Stomach smooth muscle (tissue), 2 donors: ENCODE results near the gene DNMBP.
"Not testable (repeated sequence)": the region's sequence is repeated elsewhere in the genome, so short reads cannot be mapped to it uniquely, and the experiment has no call there.

ENCODE experiments used
- H3K27ac ChIP-seq: one replicate; pipeline ENCODE4 v1.7.0; 2013; ENCODE audit warnings: mild to moderate bottlenecking, low read length, inconsistent platforms
- H3K27me3 ChIP-seq, 2 donors: one replicate each; pipeline ENCODE4 v1.7.0; 2013; ENCODE audit warnings: low read length in 2 of 2; ENCODE audit not compliant: insufficient read depth in 2 of 2, control insufficient read depth in 1 of 2
- H3K36me3 ChIP-seq, 2 donors: one replicate each; pipeline ENCODE4 v1.7.0; 2013; ENCODE audit warnings: low read length in 2 of 2; ENCODE audit not compliant: control insufficient read depth in 2 of 2, insufficient read depth in 2 of 2
- H3K4me1 ChIP-seq: one replicate; pipeline ENCODE4 v1.7.0; 2013; ENCODE audit warnings: low read length; ENCODE audit not compliant: control insufficient read depth, insufficient read depth
- H3K4me3 ChIP-seq, 2 donors: one replicate each; pipeline ENCODE4 v1.7.0; 2013; ENCODE audit warnings: low read length in 2 of 2
- H3K9ac ChIP-seq, 2 donors: one replicate each; pipeline ENCODE4 v1.7.0; 2013; ENCODE audit warnings: low read length in 2 of 2, mild to moderate bottlenecking in 1 of 2
- H3K9me3 ChIP-seq, 2 donors: one replicate each; pipeline ENCODE4 v1.7.0; 2013; ENCODE audit warnings: low read length in 2 of 2; ENCODE audit not compliant: control insufficient read depth in 2 of 2
- donor health status: healthy.
- donor health status: Pancreatic carcinoma.

Gene DNMBP

DNA sequence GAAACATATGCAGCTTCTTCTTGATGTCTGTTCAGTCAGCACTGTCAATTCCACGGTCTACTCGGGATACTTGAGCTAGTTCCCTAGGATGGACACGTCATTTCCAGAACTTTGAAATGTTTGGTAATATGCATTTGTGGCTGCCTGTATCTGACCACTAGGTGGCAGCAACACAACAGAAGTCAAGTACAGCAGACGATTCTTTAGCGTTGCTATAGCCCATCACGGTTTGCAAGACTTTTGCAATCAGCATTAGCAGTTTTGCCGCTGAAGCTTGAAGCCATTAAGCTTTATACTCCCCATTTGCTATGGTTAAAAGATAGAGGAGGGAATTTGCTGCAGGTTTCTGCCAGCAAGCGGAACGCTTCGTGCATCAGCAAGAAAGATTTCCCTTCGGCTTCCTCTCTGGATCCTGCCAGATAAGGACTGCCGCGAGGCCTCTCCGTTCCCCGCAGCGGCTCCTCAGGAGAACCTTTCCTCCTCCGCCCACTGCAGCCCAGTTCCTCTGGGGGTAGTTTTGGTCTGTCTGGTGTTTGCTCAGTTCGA, 163.8 kb downstream of the DNMBP start:
- H3K9ac ChIP-seq: peak overlapping the region; percentile 7 to 69
- H3K4me1 ChIP-seq: peaks cover 8% of the 10 kb centered on the region
- no peaks in the 10 kb centered on the region for H3K27me3 ChIP-seq
- H3K4me3 ChIP-seq: peak overlapping the region; percentile 48 to 75
- peak overlapping the region; percentile 41 for H3K27ac ChIP-seq
- H3K9me3 ChIP-seq: no peaks in the 10 kb centered on the region
- no peaks in the 10 kb centered on the region for H3K36me3 ChIP-seq

DNA sequence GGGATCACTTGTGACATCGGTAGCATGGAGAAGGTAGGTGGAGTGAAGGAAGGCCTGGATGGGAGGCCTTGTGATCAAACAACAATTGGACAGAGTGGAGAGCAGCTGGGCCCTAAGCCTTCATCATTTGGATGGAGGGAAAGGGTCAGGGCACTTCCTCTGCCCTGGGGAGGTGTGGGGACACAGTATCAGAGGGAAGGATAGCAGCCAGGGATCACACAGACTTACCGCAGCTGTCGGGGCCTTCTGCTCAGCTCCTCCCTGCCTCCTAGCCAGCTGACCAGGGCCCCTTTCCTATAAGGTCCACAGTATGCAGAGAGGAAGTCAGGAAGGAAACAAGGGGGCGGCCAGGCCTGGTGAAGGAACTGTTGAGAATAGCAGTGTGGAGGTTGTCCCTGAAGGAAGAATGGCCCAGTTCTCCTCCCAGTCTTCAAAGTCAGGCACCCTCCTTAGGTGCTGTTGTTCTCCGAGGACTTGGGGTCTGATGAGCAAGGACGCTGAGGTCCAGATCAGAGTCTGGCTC, 165.3 kb downstream of the DNMBP start:
- H3K27ac ChIP-seq: no peak overlapping the region
- H3K27me3 ChIP-seq: no peaks in the 10 kb centered on the region
- H3K36me3 ChIP-seq: no peaks in the 10 kb centered on the region
- H3K4me1 ChIP-seq: peaks cover 8% of the 10 kb centered on the region
- no peak overlapping the region for H3K9ac ChIP-seq
- H3K9me3 ChIP-seq: no peaks in the 10 kb centered on the region
- no peak overlapping the region for H3K4me3 ChIP-seq

DNA sequence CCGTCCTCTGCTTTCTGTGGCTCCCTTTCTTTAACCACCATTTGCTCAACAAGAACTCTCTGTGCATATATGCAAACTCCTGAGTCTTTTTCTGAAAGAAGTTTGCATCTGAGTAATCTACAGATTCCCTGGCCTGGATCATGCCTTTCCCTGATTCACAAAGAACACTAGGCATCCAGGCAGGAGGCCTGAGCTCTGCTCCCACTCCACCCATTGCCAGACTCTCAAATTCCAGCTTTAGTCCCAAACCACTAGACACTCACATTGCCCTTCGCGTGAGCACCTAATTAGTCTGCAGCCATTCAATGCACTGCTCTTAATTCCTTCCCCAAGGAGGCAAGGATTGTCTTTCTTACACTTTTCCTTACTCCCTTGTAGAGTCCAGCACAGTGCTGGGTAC, 166.4 kb downstream of the DNMBP start:
- Histone ChIP-seq H3K27me3 (no peaks in the 10 kb centered on the region), H3K27ac (no peak overlapping the region), H3K9me3 (no peaks in the 10 kb centered on the region), H3K9ac (no peak overlapping the region), H3K4me3 (no peak overlapping the region), H3K4me1 (peaks cover 8% of the 10 kb centered on the region), H3K36me3 (no peaks in the 10 kb centered on the region)

DNA sequence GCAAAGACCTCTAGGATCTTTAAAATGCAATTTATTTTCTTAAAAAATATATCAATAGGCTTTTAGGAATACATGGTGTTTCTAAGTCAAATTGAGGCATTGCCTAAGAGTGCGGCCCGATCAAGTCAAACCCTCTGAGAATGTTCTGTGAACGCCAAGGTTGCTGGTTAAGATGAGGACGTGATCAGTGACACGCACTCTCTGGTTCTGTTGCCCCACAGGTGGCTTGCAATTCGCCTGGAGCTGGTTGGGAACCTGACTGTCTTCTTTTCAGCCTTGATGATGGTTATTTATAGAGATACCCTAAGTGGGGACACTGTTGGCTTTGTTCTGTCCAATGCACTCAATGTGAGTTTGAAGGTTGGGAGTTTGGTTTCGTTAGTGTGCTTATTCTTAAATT, 168.0 kb downstream of the DNMBP start:
- H3K27me3 ChIP-seq: no peaks in the 10 kb centered on the region
- H3K4me3 ChIP-seq: no peak overlapping the region

DNA sequence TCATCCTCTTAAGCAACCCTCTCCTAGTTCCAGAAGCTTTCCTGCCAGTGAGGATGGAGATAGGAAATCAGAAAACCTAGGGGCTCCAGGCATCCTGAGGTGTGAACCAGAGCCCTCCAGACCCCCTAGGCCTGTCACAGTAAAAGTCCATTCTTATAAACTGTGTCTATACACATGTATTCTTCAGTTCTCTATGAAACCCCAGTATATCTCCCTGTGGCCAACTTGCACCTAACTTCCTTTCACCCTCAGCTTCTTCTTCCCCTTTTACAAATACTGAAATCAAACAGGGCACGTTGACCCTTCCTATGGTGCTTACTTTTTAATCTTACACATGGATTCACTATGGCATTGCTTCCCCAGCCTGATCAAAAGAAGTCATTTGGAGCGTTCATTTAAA, 168.9 kb downstream of the DNMBP start:
- H3K27ac ChIP-seq, H3K27me3 ChIP-seq, H3K4me3 ChIP-seq, H3K36me3 ChIP-seq, H3K9ac ChIP-seq, H3K4me1 ChIP-seq, H3K9me3 ChIP-seq: not testable (repeated sequence)

More for the DNA sequence above, 168.0 kb downstream of the DNMBP start:
- Histone ChIP-seq H3K27ac (no peak overlapping the region), H3K9me3 (no peaks in the 10 kb centered on the region), H3K9ac (no peak overlapping the region), H3K4me1 (peaks cover 8% of the 10 kb centered on the region), H3K36me3 (no peaks in the 10 kb centered on the region)

DNA sequence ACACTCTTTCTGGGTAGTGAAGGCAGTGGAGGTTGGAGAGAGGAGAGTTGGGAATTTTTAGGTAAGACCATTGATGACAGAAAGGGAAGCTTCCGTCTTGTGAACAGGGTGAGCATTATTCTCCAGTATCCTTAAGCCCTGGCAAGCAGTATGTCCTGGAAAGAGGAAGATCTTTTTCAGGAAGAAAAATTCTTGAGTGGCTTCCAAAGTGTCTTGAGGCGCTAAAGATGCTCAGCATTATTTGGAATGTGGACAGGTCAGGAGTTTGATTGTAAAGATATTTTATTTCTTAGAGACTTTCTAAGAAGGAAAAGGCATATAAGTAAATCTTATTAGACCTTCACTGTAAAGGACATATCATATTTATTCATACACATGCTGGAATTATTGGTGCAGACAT, 173.0 kb downstream of the DNMBP start:
- Histone ChIP-seq H3K27me3 (no peaks in the 10 kb centered on the region), H3K9me3 (no peaks in the 10 kb centered on the region), H3K4me1 (no peaks in the 10 kb centered on the region), H3K36me3 (no peaks in the 10 kb centered on the region), H3K9ac (no peak overlapping the region), H3K27ac (no peak overlapping the region), H3K4me3 (no peak overlapping the region)

DNA sequence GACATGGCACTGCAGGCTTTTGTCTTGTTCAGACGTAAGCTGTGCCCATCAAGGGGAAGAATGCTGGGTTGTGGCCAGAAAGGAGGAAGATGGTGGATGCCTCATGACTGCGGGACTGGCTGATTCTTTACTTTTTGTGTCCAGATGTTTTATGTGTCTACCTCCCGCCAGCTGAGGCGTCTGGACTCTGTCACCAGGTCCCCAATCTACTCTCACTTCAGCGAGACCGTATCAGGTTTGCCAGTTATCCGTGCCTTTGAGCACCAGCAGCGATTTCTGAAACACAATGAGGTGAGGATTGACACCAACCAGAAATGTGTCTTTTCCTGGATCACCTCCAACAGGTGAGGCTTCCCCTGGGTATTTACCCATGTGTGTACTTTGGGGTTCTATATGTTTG, 173.8 kb downstream of the DNMBP start:
- Histone ChIP-seq H3K9me3 (no peaks in the 10 kb centered on the region), H3K9ac (no peak overlapping the region), H3K36me3 (no peaks in the 10 kb centered on the region), H3K27ac (no peak overlapping the region), H3K4me1 (no peaks in the 10 kb centered on the region), H3K27me3 (no peaks in the 10 kb centered on the region), H3K4me3 (no peak overlapping the region)

DNA sequence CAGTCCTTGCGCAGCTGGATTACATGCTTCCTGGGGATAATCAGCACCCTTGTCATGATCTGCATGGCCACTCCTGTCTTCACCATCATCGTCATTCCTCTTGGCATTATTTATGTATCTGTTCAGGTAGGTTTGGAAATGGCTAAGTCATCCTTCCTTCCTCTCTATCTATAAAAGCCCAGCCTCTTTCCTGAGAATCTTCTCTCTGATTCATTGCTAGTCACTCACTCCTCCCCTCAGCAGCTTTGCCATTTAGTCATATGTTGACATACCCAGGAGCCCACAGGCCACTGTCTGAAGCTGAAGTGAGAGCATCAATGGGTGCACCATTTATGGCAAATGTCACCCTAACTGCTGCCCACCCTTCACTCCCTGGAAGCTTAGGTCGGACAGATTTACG, 175.3 kb downstream of the DNMBP start:
- Histone ChIP-seq H3K27ac (no peak overlapping the region), H3K9ac (no peak overlapping the region), H3K27me3 (no peaks in the 10 kb centered on the region), H3K4me3 (no peak overlapping the region), H3K36me3 (no peaks in the 10 kb centered on the region), H3K9me3 (no peaks in the 10 kb centered on the region), H3K4me1 (no peaks in the 10 kb centered on the region)

DNA sequence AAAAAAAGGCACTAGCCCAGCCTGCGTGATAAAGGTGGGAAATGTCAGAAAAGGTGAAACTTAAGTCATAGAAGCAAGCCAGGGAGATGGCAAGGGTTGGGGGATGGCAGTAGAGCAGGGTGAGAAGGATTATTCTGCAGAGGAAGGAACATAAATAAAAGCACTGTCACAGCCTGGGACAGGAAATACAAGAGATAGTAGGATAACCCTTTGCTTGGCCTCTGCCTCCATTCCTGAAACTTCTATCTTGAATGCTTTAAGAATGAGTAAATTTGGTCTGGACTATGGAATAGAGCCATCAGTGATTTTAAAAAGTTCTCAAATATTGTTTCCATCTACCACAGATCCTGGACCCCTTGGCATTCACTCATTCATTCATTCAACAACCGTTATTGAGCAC, 177.3 kb downstream of the DNMBP start:
- no peak overlapping the region for H3K9ac ChIP-seq
- H3K4me3 ChIP-seq: no peak overlapping the region
- no peaks in the 10 kb centered on the region for H3K36me3 ChIP-seq
- H3K27ac ChIP-seq: no peak overlapping the region
- H3K9me3 ChIP-seq: no peaks in the 10 kb centered on the region
- no peaks in the 10 kb centered on the region for H3K27me3 ChIP-seq
- no peaks in the 10 kb centered on the region for H3K4me1 ChIP-seq

DNA sequence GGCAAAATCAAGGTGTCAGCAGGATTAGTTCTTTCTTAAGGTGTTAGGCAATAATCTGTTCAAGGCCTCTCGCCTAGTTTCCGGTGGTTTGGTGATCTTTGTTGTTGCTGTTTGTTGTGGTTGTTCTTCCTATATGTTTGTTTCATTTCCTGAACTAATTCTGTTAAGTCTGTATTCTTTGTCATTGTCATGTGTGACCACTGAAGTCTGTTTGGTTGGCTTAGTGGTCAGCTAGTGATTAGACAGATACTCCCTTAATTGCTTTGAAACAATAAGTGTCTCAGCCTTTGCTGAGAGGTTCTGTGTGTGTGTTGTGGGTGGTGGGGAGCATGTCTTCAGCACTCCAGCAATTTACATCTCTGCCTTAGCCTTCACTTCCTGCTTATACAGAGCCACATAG, 181.3 kb downstream of the DNMBP start:
- no peaks in the 10 kb centered on the region for H3K36me3 ChIP-seq
- no peak overlapping the region for H3K27ac ChIP-seq
- H3K4me1 ChIP-seq: no peaks in the 10 kb centered on the region
- no peak overlapping the region for H3K4me3 ChIP-seq
- H3K9ac ChIP-seq: no peak overlapping the region
- no peaks in the 10 kb centered on the region for H3K9me3 ChIP-seq
- no peaks in the 10 kb centered on the region for H3K27me3 ChIP-seq

DNA sequence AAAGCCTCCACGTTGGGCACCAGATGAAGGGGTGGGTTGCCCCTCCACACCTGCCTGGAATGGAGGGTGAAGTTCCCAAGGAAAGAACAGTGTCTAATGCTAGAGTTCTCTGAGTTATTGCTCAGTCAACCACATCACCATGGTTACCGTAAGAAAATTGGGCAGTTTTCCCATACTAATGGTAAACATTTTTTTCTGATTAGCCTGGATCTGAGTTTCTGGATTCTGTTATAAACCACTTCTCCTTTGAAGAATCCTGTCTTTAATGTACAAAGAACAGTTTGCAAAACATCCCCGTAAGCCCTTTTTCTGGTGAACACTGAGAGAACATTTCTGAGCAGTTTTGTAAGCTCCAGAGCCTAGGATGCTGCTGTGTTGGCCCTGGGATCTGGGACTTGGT, 181.8 kb downstream of the DNMBP start:
- H3K9ac ChIP-seq: no peak overlapping the region
- H3K4me3 ChIP-seq: no peak overlapping the region
- no peak overlapping the region for H3K27ac ChIP-seq
- no peaks in the 10 kb centered on the region for H3K4me1 ChIP-seq
- H3K36me3 ChIP-seq: no peaks in the 10 kb centered on the region
- no peaks in the 10 kb centered on the region for H3K27me3 ChIP-seq
- H3K9me3 ChIP-seq: no peaks in the 10 kb centered on the region
